GM19025 (cell line): ENCODE data around the gene IL36G.

Source experiments
- ATAC-seq: cut with Tn5 transposase; IDR thresholded peaks from one replicate; pipeline ENCODE4 v1.9.1; 2021; ENCODE audit warnings: mild to moderate bottlenecking, low read depth, moderate library complexity; ENCODE audit not compliant: unreplicated experiment

The IL36G gene

DNA sequence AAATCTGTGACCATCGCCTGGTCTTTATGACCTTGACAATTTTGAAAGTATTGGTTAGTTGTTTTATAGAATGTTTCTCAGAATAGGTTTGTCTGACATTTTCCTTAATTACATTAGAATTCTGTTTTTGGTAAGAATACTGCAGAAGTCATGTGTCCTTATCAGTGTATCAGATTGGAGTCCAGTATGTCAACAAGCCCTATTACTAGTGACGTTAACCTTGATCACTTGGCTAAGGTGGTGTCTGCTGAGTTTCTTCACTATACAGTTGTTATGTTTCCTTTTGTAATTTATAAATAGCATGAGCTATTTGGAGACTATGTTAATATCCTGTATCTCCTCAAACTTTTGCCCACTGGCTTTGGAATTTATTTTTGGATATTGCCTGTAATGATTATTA, 10.8 kb upstream of the IL36G start:
- ATAC-seq, result no peak

DNA sequence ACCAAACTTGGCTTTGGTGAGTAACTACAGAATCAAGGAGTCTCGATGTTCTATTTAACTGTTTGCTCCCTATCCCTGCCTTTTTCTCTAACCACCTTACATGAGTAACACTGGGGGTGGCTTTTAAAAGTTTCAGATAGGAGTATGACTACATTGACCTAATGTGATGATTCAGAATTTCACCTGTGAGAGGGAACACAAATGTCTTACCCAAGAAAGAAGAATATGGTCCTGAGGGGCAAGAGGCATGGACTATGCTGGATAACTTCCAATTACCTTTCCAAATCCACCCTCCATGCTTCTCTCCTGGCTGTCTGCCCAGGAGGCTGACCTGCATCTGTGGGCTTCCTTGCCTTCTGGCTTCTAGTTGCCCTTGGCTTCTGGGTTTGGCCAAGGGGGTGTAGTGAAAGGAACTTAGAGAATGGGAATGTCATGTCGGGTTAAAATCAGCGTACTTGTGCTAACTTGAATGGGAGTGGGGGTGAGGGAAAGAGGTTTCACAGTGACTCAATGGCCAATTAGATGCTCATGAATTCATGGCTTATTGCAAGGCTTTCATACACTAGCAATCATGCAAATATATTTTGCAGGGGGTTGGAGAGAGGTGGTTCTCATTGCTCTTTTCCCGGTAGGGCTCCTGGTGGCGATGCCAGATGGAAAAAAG, 5.3 kb upstream of the IL36G start:
- ATAC-seq, result no peak

DNA sequence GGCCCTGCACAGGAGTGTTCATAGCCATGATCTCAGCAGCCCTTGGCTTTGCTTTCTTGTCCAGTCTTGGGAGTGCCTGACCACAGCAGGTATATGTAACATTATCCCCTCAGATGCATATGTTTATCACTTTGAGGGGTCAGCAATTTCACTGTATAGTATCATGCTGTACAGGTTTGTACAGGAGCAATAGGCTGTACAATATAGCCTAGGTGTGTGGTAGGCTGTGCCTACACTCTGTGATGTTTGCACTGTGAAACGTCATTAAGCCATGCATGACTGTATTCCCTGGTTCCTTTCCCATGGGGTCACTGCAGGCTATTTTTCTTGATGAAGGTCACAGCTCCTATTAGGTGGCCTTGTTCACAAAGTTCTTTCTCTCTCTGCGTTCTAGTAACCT, 4.7 kb upstream of the IL36G start:
- ATAC-seq, result no peak

DNA sequence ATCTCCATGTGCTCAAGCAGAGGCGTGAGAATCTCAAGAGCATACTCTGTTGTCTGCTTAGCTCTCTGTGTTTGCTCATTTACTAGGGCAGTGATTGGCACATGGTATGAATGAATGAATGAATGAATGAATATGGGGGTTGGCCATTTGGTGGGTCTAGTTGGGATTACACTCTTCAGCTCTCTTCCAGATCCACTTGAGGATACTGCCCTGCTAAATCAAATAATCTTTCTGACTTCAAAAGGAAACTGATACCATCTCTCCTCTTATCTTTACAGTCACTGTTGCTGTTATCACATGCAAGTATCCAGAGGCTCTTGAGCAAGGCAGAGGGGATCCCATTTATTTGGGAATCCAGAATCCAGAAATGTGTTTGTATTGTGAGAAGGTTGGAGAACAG, 1.9 kb downstream of the IL36G start:
- ATAC-seq, result no peak

DNA sequence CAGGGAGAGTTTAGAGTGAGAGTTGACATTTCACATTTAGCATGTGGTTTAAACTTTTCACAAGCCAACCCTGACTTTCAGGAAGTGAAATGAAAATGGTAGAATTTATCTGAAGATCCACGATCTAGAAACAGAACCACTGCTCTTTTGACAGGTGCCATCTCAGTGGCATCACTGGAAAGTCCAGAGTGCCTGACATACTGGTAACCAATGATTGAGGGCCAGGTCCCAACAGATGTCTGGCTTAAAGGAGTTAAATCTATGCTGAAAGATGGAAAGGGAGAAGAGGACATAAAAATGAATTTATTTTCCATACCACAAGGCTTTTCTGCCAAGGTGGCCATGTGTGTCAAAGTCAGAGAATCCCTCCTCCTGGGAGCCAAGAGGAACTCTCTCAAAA, 2.7 kb downstream of the IL36G start:
- no peak for ATAC-seq

DNA sequence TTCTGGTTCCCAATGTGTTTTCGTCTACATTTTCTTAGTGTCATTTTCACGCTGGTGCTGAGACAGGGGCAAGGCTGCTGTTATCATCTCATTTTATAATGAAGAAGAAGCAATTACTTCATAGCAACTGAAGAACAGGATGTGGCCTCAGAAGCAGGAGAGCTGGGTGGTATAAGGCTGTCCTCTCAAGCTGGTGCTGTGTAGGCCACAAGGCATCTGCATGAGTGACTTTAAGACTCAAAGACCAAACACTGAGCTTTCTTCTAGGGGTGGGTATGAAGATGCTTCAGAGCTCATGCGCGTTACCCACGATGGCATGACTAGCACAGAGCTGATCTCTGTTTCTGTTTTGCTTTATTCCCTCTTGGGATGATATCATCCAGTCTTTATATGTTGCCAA, 7.3 kb downstream of the IL36G start:
- no peak for ATAC-seq

DNA sequence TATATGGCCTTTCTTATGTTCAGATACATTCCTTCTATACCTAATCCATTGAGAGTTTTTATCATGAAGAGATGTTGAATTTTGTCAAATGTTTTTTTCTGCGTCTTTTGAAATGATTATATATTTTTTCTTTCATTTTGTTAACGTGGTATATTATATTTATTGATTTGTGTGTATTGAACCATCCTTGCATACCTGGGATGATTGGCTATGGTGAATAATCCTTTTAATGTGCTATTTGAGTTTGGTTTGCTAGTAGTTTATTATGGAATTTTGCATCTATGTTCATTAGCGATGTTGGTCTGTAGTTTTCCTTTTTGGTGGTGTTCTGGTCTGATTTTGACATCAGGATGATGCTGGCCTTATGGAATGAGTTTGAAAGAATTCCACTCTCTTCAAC, 11.8 kb downstream of the IL36G start:
- no peak for ATAC-seq

DNA sequence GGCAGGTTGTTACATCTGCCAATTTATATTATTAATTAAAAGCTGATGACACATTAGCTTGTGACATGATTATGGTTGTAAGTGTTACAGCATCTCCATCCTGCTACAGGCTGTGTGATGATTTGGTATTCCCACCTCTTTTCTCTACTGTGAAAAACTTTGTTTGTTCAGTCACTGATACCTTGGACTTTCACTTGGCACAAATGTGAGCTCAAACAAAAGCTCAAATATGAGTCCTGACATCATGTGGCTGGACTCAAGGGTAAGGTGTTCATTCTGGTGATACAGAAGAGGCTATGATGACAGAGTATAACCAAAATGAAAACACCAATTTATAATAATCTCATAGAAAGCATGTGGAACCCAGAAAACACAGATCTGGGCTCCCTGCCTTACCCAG, 16.0 kb downstream of the IL36G start:
- no peak for ATAC-seq

- ATAC-seq, result no peak
These were observed 16.8 kb downstream of the IL36G start for GRCh38 chr2:112994648-112995047.

GRCh38 chr2:112995346-112995920, 17.6 kb downstream of the IL36G start:
- no peak for ATAC-seq

DNA sequence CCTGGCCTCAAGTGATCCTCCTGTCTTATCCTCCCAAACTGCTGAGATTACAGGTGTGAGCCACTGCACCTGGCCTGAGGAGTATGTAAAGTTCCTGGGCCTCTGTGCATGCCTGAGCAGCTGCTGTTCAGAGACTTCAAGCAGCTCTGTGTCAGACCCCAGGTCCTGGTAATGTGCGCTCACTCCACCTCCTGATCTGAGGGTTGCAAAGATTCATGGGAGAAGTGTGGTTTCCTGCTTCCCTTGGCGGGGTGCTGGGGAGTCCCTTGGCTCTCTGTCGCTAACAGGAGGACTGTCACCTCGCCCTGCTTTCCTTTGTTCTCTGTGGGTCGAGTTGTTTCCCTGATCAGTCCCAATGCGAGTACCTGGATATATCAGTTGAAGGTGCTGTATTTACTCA, 18.8 kb downstream of the IL36G start:
- ATAC-seq, result no peak

- no peak for ATAC-seq
These were observed 19.3 kb downstream of the IL36G start for GRCh38 chr2:112997151-112997550.

DNA sequence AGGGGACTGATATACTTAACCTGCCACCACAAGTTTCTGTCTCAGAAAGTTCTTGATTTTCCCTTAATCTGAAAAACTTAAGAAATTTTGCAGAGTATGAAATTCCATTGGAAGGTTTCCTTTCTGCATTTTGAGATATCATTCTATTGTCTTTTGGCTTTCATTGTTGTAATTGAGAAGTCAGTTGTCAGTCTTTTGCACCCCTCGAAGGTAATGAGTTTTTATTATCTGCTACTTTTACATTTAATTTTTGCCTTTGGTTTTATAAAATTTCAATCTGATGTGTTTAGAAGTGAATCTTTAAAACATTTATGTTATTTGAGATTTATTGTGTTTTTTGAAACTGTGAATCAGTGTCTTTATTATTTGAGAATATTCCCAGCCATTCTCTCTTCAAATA, 22.6 kb downstream of the IL36G start:
- no peak for ATAC-seq

GRCh38 chr2:113002677-113003076, 24.9 kb downstream of the IL36G start:
- ATAC-seq, result no peak

DNA sequence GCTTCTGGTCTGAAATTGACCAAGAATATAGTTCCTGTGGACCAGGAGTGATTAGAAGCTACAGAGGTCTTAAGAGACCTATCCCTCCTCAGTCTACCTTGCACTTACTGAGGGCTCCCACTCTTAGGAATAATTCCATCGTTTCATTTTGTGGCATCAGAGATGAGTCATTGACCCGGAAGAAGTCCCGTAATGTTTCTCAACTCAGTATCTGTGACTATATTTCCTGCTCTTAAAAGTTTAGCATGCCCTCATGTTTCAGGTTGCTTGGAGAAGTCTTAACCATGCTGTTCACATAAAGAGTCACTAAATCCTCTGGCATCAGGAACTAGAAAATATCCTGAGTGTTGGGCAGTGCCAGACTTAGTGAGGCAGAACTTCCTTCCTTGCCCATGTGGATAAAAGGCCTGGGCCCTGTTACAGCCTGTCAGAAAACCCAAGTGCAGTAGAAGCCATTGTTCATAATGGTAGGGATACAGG, 27.3 kb downstream of the IL36G start, which contains the start of gene IL36A:
TSS of gene IL36A (plus strand) at position 430 of the 480 bp plus-strand sequence. CDS start 413 bp downstream, outside the sequence.
- ATAC-seq, result no peak

- no peak for ATAC-seq
These were observed 29.4 kb downstream of the IL36G start for GRCh38 chr2:113007250-113007649.

GRCh38 chr2:113009622-113010021, 31.8 kb downstream of the IL36G start:
- no peak for ATAC-seq

GRCh38 chr2:113010088-113010487, 32.3 kb downstream of the IL36G start:
- no peak for ATAC-seq

GRCh38 chr2:113011108-113011507, 33.3 kb downstream of the IL36G start:
- no peak for ATAC-seq

DNA sequence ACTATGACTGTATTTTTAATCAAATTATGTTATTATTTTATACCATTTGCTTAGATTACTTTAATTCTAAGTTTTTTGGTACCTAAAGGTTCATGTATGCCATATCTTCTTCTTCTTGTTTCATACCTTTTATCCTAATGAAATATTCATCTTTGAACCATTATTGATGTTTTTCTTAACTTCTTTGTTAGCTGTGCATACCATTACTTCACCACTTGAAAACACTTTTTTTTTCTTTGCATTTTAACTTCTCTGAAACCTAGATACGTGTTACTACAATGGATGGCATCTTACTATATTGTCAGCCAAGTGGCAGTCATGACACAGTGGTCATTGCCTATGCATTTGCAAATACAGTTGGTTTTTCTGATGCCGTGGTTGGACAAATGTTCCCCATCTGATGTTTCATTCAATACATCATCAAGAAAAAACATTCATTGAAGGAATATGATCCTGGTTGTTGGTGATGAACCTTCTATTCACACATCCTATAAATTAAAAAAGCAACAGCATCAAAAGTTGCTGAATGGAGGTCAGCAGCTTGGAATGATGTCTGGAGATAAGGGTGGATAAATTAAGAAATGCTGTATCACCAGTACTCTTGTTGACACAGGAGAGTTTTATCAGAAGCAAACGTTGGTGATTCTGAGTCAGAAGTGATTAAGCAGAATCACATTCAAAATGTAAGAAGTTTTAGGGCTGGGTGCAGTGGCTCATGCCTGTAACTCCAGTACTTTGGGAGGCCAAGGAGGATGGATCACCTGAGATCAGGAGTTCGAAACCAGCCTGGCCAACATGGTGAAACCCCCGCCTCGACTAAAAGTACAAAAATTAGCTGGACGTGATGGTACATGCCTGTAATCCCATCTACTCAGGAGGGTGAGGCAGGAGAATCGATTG, 34.9 kb downstream of the IL36G start:
- ATAC-seq, result no peak

DNA sequence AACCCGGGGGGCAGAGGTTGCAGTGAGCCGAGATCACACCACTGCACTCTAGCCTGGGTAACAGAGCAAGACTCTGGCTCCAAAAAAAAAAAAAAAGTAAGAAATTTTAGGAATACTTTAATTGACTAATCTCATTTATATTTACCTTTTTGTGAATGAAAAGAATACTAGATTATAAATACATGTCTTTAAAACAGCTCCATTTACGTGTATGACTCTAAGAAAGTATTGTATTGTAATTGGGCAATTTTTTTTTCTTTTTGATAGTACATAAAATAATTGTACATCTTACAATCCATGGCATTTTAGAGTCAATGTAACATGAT, 35.5 kb downstream of the IL36G start:
- no peak for ATAC-seq

GRCh38 chr2:113014067-113014466, 36.3 kb downstream of the IL36G start:
- ATAC-seq, result no peak
